ENCODE measurements around the gene BTBD9.

Gene BTBD9

GRCh38 chr6:38495922-38496635 is 143.7 kb downstream of the BTBD9 start:
- no peak for TF ChIP-seq CTCF (IDR thresholded peaks at IDR 0.05; ENCODE audit: low read length, missing control alignments)
- no peak for DNase-seq (ENCODE audit: low read depth)
- no peak overlapping the region for H3K4me3 ChIP-seq (replicated peaks; ENCODE audit: low read depth, low read length)

- no peak for TF ChIP-seq CTCF (IDR thresholded peaks at IDR 0.05; ENCODE audit: low read length, missing control alignments)
- H3K4me3 ChIP-seq (replicated peaks; ENCODE audit: low read depth, low read length): no peak overlapping the region
- DNase-seq (ENCODE audit: low read depth): no peak
These were observed 144.2 kb downstream of the BTBD9 start for GRCh38 chr6:38495518-38495917.

- TF ChIP-seq CTCF (IDR thresholded peaks at IDR 0.05; ENCODE audit: low read length, missing control alignments): peak; percentile 75
- DNase-seq (ENCODE audit: low read depth): peak; percentile 86
- no peak overlapping the region for H3K4me3 ChIP-seq (replicated peaks; ENCODE audit: low read depth, low read length)
These were observed 145.7 kb downstream of the BTBD9 start for GRCh38 chr6:38493931-38494547.

- DNase-seq (ENCODE audit: low read depth): no peak
- no peak for TF ChIP-seq CTCF (IDR thresholded peaks at IDR 0.05; ENCODE audit: low read length, missing control alignments)
These were observed 147.7 kb downstream of the BTBD9 start for GRCh38 chr6:38492031-38492430.

GRCh38 chr6:38489951-38490350 is 149.8 kb downstream of the BTBD9 start:
- no peak for TF ChIP-seq CTCF (IDR thresholded peaks at IDR 0.05; ENCODE audit: low read length, missing control alignments)
- H3K4me3 ChIP-seq (replicated peaks; ENCODE audit: low read depth, low read length): no peak overlapping the region
- DNase-seq (ENCODE audit: low read depth): peak; percentile 27

More at GRCh38 chr6:38492031-38492430, 147.7 kb downstream of the BTBD9 start:
- H3K4me3 ChIP-seq (replicated peaks; ENCODE audit: low read depth, low read length): no peak overlapping the region

GRCh38 chr6:38487423-38487822 is 152.3 kb downstream of the BTBD9 start:
- no peak for TF ChIP-seq CTCF (IDR thresholded peaks at IDR 0.05; ENCODE audit: low read length, missing control alignments)
- no peak overlapping the region for H3K4me3 ChIP-seq (replicated peaks; ENCODE audit: low read depth, low read length)
- no peak for DNase-seq (ENCODE audit: low read depth)

Data from fibroblast of pulmonary artery (primary cell).